Naive thymus-derived CD4-positive, alpha-beta T cell (primary cell): ENCODE results near the gene OR1A2. TPM values are rescaled to one million over a fixed set of nuclear protein-coding genes. Genes with fewer than 3 reads are reported as not detected.
A peak's percentile ranks its signal among the peaks of the same experiment; 100 is the strongest.
"Not testable (repeated sequence)": the region's sequence is repeated elsewhere in the genome, so short reads cannot be mapped to it uniquely, and the experiment has no call there.

Experiments used
- ATAC-seq: fragments of 150-1000 bp; cut with Tn5 transposase; 2 replicates; pipeline ENCODE4 v1.10.0; 2021; ENCODE audit warnings: mild to moderate bottlenecking, moderate library complexity
- CTCF ChIA-PET: fragments of 350-600 bp; sonication (Branson Sonifier 250); formaldehyde crosslinking; loops from one replicate; lab custom pipeline; 2021; ENCODE audit warnings: antibody characterized with exemption; lab: Charles Lee
- POLR2A ChIA-PET: fragments of 350-600 bp; sonication (Branson Sonifier 250); formaldehyde crosslinking; loops from one replicate; lab custom pipeline; 2021; ENCODE audit warnings: antibody characterized with exemption, inconsistent platforms; lab: Charles Lee
- DNase-seq, 9 donors: peaks; one replicate each; pipeline versions ENCODE4 v3.0.0 to v3.0.0-alpha.2; 2020 to 2022; ENCODE audit warnings: mixed read lengths in 1 of 9
- H3K27ac ChIP-seq: one replicate; pipeline ENCODE4 v1.7.0; 2013; ENCODE audit warnings: mild to moderate bottlenecking, low read depth, low read length, moderate library complexity
- H3K27me3 ChIP-seq, 2 donors: one replicate each; pipeline ENCODE4 v1.7.0; 2013; ENCODE audit warnings: low read length in 2 of 2, mild to moderate bottlenecking in 2 of 2, moderate library complexity in 2 of 2; ENCODE audit not compliant: control insufficient read depth in 2 of 2, insufficient read depth in 2 of 2
- H3K36me3 ChIP-seq, 3 experiments: 1 replicate in 2 of 3; 2 replicates in 1 of 3; pipeline ENCODE4 v1.7.0; 2013; ENCODE audit warnings: low read length in 3 of 3, mild to moderate bottlenecking in 3 of 3, moderate library complexity in 1 of 3; ENCODE audit not compliant: insufficient read depth in 3 of 3, control insufficient read depth in 2 of 3
- H3K4me1 ChIP-seq, 2 donors: one replicate each; pipeline ENCODE4 v1.7.0; 2013; ENCODE audit warnings: low read length in 2 of 2, mild to moderate bottlenecking in 2 of 2, moderate library complexity in 1 of 2; ENCODE audit not compliant: control insufficient read depth in 2 of 2, insufficient read depth in 2 of 2
- H3K4me3 ChIP-seq: 2 replicates; pipeline ENCODE4 v1.7.0; 2013; ENCODE audit warnings: mild to moderate bottlenecking, low read length
- H3K9me3 ChIP-seq, 3 experiments: 1 replicate in 2 of 3; 2 replicates in 1 of 3; pipeline ENCODE4 v1.7.0; 2013; ENCODE audit warnings: low read length in 3 of 3; ENCODE audit not compliant: control insufficient read depth in 2 of 3
- H3K27ac Mint-ChIP-seq, 9 donors: one replicate each; pipeline ENCODE4 v1.8.0; 2020 to 2022; ENCODE audit warnings: mixed read lengths in 9 of 9, mild to moderate bottlenecking in 8 of 9, moderate library complexity in 5 of 9, inconsistent platforms in 2 of 9
- H3K27me3 Mint-ChIP-seq, 5 donors: one replicate each; pipeline ENCODE4 v1.8.0; 2021 to 2022; ENCODE audit warnings: mixed read lengths in 5 of 5, mild to moderate bottlenecking in 1 of 5
- H3K36me3 Mint-ChIP-seq, 5 donors: one replicate each; pipeline ENCODE4 v1.8.0; 2020 to 2022; ENCODE audit warnings: mixed read lengths in 5 of 5, mild to moderate bottlenecking in 3 of 5, inconsistent platforms in 1 of 5
- H3K4me1 Mint-ChIP-seq, 7 donors: one replicate each; pipeline ENCODE4 v1.8.0; 2020 to 2022; ENCODE audit warnings: mixed read lengths in 7 of 7, mild to moderate bottlenecking in 3 of 7, inconsistent platforms in 1 of 7
- H3K4me3 Mint-ChIP-seq, 10 donors: one replicate each; pipeline ENCODE4 v1.8.0; 2020 to 2022; ENCODE audit warnings: mild to moderate bottlenecking in 10 of 10, mixed read lengths in 10 of 10, moderate library complexity in 6 of 10, inconsistent platforms in 2 of 10
- H3K9me3 Mint-ChIP-seq, 11 donors: one replicate each; pipeline ENCODE4 v1.8.0; 2020 to 2022; ENCODE audit warnings: mixed read lengths in 11 of 11, mild to moderate bottlenecking in 4 of 11, inconsistent platforms in 1 of 11, moderate library complexity in 1 of 11
- intact Hi-C, 2 donors: fragments of 100-400 bp; cut with micrococcal nuclease; formaldehyde crosslinking; loops; one replicate each; pipeline ENCODE4 v1.15.1; 2023
- polyA plus RNA-seq, 2 donors: library from polyadenylated mRNA; unstranded; fragments of 300-500 nt; fragmentation: Illumina TruSeq; gene quantifications; one replicate each; pipeline ENCODE4 v1.2.3, GENCODE V29; 2021
- total RNA-seq, 6 experiments: library from RNA in 5 of 6; stranded (reverse) in 5 of 6; gene quantifications; 1 replicate in 5 of 6; 2 replicates in 1 of 6; pipeline ENCODE4 v1.2.3 and lab custom pipeline; 2021 to 2026

OR1A2 gene
- total and polyA plus RNA-seq, 7 experiments from 2014 or later, result not detected

GRCh38 chr17:3213587-3213986 lies 16.3 kb downstream of the OR1A2 start:
- Histone ChIP-seq H3K4me3 (no peak overlapping the region), H3K36me3 (no peaks in the 10 kb centered on the region), H3K27ac (no peak overlapping the region), H3K4me1 (no peaks in the 10 kb centered on the region), H3K27me3 (no peaks in the 10 kb centered on the region), H3K9me3 (no peaks in the 10 kb centered on the region)
- Mint-ChIP-seq H3K9me3 (peaks cover 0 to 15% (median 6%) of the 10 kb centered on the region in 11 donors), H3K4me3 (no peak overlapping the region), H3K27ac (no peak overlapping the region), H3K27me3 (peaks cover 2 to 27% (median 16%) of the 10 kb centered on the region in 5 donors), H3K36me3 (no peaks in the 10 kb centered on the region), H3K4me1 (peaks cover 0 to 5% (median 0%) of the 10 kb centered on the region in 7 donors)
- DNase-seq (no peak), ATAC-seq (no peak)
- POLR2A ChIA-PET, result no interaction called here
- intact Hi-C loops, result no loop called here
- CTCF ChIA-PET, result no interaction called here

- H3K4me3 ChIP-seq, H3K4me3 Mint-ChIP-seq, POLR2A ChIA-PET, ATAC-seq, CTCF ChIA-PET, intact Hi-C loops, H3K27ac Mint-ChIP-seq, H3K9me3 ChIP-seq, H3K36me3 ChIP-seq, H3K4me1 ChIP-seq, H3K36me3 Mint-ChIP-seq, H3K27me3 ChIP-seq, H3K27ac ChIP-seq, DNase-seq: not testable (repeated sequence)
- peaks cover 14 to 24% (median 17%) of the 10 kb centered on the region in 7 donors for H3K4me1 Mint-ChIP-seq
- peaks cover 0 to 23% (median 7%) of the 10 kb centered on the region in 5 donors for H3K27me3 Mint-ChIP-seq
- peaks cover 5 to 30% (median 11%) of the 10 kb centered on the region in 11 donors for H3K9me3 Mint-ChIP-seq
These were observed 22.7 kb downstream of the OR1A2 start for GRCh38 chr17:3219978-3220377.

- no peaks in the 10 kb centered on the region for H3K9me3 ChIP-seq
- no peak overlapping the region for H3K4me3 ChIP-seq
- intact Hi-C loops, result no loop called here
- Mint-ChIP-seq H3K27me3 (peaks cover 0 to 19% (median 11%) of the 10 kb centered on the region in 5 donors), H3K4me3 (peak overlapping the region; percentile 53 to 81 (median 76)), H3K27ac (peak overlapping the region in 4 of 9 donors; percentile 56 to 86 (median 76)), H3K36me3 (peaks cover 0 to 6% (median 4%) of the 10 kb centered on the region in 5 donors), H3K9me3 (peaks cover 3 to 27% (median 13%) of the 10 kb centered on the region in 11 donors), H3K4me1 (peaks cover 14 to 24% (median 17%) of the 10 kb centered on the region in 7 donors)
- H3K36me3 ChIP-seq, result no peaks in the 10 kb centered on the region
- H3K4me1 ChIP-seq, result no peaks in the 10 kb centered on the region
- no peaks in the 10 kb centered on the region for H3K27me3 ChIP-seq
- ChIA-PET POLR2A (no interaction called here), CTCF (no interaction called here)
- no peak overlapping the region for H3K27ac ChIP-seq
- DNase-seq, result peak in 1 of 9 donors; percentile 1
- no peak for ATAC-seq
These were observed 24.5 kb downstream of the OR1A2 start for GRCh38 chr17:3221850-3222249.

- Histone ChIP-seq H3K9me3 (no peaks in the 10 kb centered on the region), H3K27ac (peak overlapping the region; percentile 5), H3K36me3 (no peaks in the 10 kb centered on the region), H3K27me3 (no peaks in the 10 kb centered on the region), H3K4me1 (no peaks in the 10 kb centered on the region), H3K4me3 (no peak overlapping the region)
- peaks cover 0 to 17% (median 9%) of the 10 kb centered on the region in 5 donors for H3K27me3 Mint-ChIP-seq
- no peak for ATAC-seq
- H3K27ac Mint-ChIP-seq, result peak overlapping the region in 7 of 9 donors; percentile 20 to 86 (median 62)
- peaks cover 0 to 6% (median 4%) of the 10 kb centered on the region in 5 donors for H3K36me3 Mint-ChIP-seq
- peak in 4 of 9 donors; percentile 11 to 29 (median 20) for DNase-seq
- intact Hi-C loops, result no loop called here
- ChIA-PET CTCF (no interaction called here), POLR2A (no interaction called here)
- H3K4me1 Mint-ChIP-seq, result peaks cover 14 to 24% (median 17%) of the 10 kb centered on the region in 7 donors
- peak overlapping the region; percentile 53 to 81 (median 76) for H3K4me3 Mint-ChIP-seq
- H3K9me3 Mint-ChIP-seq, result peaks cover 3 to 22% (median 10%) of the 10 kb centered on the region in 11 donors
These were observed 25.2 kb downstream of the OR1A2 start for GRCh38 chr17:3222505-3222904.

- ATAC-seq, CTCF ChIA-PET, POLR2A ChIA-PET: not testable (repeated sequence)
These were observed 27.5 kb downstream of the OR1A2 start for GRCh38 chr17:3224721-3225352.

GRCh38 chr17:3232300-3232699 lies 35.0 kb downstream of the OR1A2 start:
- DNase-seq, H3K27ac Mint-ChIP-seq, ATAC-seq, H3K27me3 ChIP-seq, H3K9me3 Mint-ChIP-seq, H3K36me3 ChIP-seq, H3K27ac ChIP-seq, intact Hi-C loops, H3K9me3 ChIP-seq, H3K27me3 Mint-ChIP-seq, CTCF ChIA-PET, H3K4me1 ChIP-seq, H3K4me1 Mint-ChIP-seq, H3K4me3 Mint-ChIP-seq, POLR2A ChIA-PET, H3K36me3 Mint-ChIP-seq, H3K4me3 ChIP-seq: not testable (repeated sequence)

More at GRCh38 chr17:3224721-3225352, 27.5 kb downstream of the OR1A2 start:
- H3K4me1 ChIP-seq, H3K9me3 ChIP-seq, H3K4me3 ChIP-seq, H3K36me3 ChIP-seq, H3K27me3 ChIP-seq, H3K36me3 Mint-ChIP-seq, DNase-seq, H3K27ac ChIP-seq: not testable (repeated sequence)
- H3K27me3 Mint-ChIP-seq, result peaks cover 0 to 11% (median 7%) of the 10 kb centered on the region in 5 donors
- peaks cover 3 to 15% (median 7%) of the 10 kb centered on the region in 11 donors for H3K9me3 Mint-ChIP-seq
- H3K4me1 Mint-ChIP-seq, result peaks cover 14 to 24% (median 15%) of the 10 kb centered on the region in 7 donors
- intact Hi-C loops, result loop anchor here in 1 of 2 donors (5.0 kb wide), 1 partner anchor 153 kb away; no protein-coding TSS in a partner anchor
- H3K27ac Mint-ChIP-seq, result peak overlapping the region in 1 of 9 donors; percentile 70
- H3K4me3 Mint-ChIP-seq, result peak overlapping the region in 1 of 10 donors; percentile 9

GRCh38 chr17:3238685-3239084 lies 41.4 kb downstream of the OR1A2 start:
- H3K4me1 ChIP-seq, intact Hi-C loops, DNase-seq, POLR2A ChIA-PET, H3K27ac ChIP-seq, CTCF ChIA-PET, H3K27me3 Mint-ChIP-seq, H3K27ac Mint-ChIP-seq, H3K9me3 Mint-ChIP-seq, H3K9me3 ChIP-seq, H3K4me3 Mint-ChIP-seq, H3K27me3 ChIP-seq, H3K36me3 Mint-ChIP-seq, H3K4me3 ChIP-seq, H3K4me1 Mint-ChIP-seq, H3K36me3 ChIP-seq: not testable (repeated sequence)
- peak; percentile 61 for ATAC-seq
